T-helper 2 cell (primary cell): ENCODE results near the gene LDAH.

ENCODE experiments used
- DNase-seq, 5 experiments: peaks; one replicate each; pipeline versions ENCODE4 v3.0.0 to v3.0.0-alpha.2; 2012 to 2022

The LDAH gene

GRCh38 chr2:20635113-20635510 is 187.8 kb downstream of the LDAH start:
- DNase-seq = no peak

DNA sequence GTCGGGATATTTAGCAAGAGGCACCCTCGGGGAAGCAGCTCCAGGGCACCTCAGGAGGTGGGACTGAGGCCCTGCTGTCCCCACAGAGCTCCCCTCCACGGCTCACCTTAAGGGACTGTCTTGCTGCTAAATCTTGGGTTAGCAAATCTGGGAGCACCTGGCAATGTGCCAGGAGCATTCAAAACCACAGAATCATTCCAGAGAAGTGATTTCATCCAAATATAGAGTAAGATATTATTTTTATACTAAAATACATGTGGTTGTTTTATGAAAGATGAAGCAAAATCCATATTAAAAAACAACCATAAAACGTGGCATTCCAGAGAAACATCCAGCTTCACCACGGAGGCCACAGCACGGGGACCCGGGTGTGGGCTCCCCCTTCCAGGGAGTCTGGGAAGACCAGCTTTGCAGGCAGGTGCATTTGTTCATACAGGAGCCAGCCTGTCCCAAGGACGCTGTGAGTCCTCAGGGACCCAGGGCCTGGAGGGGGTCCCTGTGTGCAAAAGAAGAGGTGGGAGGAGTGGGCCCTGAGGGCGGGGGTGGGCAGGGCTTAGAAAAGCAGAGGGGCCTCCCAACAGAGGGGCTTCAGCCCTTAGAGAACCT is 188.3 kb downstream of the LDAH start:
- no peak for DNase-seq
